A673 (cell line): Measurements from ENCODE around the gene NUP107. TPM values are rescaled to one million over a fixed set of nuclear protein-coding genes. Genes with fewer than 3 reads are reported as not detected.

Source experiments
- BruUV-seq: library from RNA; stranded (reverse); fragments of 400-500 nt; replicated peaks from 2 replicates; lab custom pipeline; 2021; lab: Mats Ljungman, UMichigan
- CTCF ChIA-PET: fragments of 300-600 bp; sonication (Branson Sonifier 250); formaldehyde crosslinking; loops from one replicate; lab custom pipeline; 2022; ENCODE audit warnings: antibody characterized with exemption; lab: Charles Lee
- POLR2A ChIA-PET: fragments of 300-600 bp; sonication (Branson Sonifier 250); formaldehyde crosslinking; loops from one replicate; lab custom pipeline; 2022; ENCODE audit warnings: antibody characterized with exemption; ENCODE audit not compliant: low non-redundant PET; lab: Charles Lee
- DNase-seq: peaks from one replicate; pipeline ENCODE4 v3.0.0-alpha.2; 2015; ENCODE audit warnings: low spot score
- H3K27ac ChIP-seq: fragments of 200-600 bp; sonication (generic); 2 replicates; pipeline ENCODE4 v1.5.1; 2016; ENCODE audit warnings: mixed run types, low read depth, mild to moderate bottlenecking, mixed read lengths, antibody characterized with exemption, low read length; ENCODE audit not compliant: poor library complexity, severe bottlenecking
- H3K27me3 ChIP-seq: fragments of 200-600 bp; sonication (generic); replicated peaks from 2 replicates; pipeline ENCODE4 v1.6.1; 2017; ENCODE audit warnings: mixed run types, low read depth, mild to moderate bottlenecking, mixed read lengths, antibody characterized with exemption, low read length; ENCODE audit not compliant: insufficient read depth, poor library complexity
- H3K36me3 ChIP-seq: fragments of 200-600 bp; sonication (generic); 2 replicates; pipeline ENCODE4 v1.6.1; 2016; ENCODE audit warnings: mixed run types, mild to moderate bottlenecking, mixed read lengths, antibody characterized with exemption, low read length; ENCODE audit not compliant: insufficient read depth, poor library complexity, severe bottlenecking
- H3K4me1 ChIP-seq: fragments of 200-600 bp; sonication (generic); 2 replicates; pipeline ENCODE4 v1.6.1; 2017; ENCODE audit warnings: mixed run types, mild to moderate bottlenecking, mixed read lengths, antibody characterized with exemption, low read length; ENCODE audit not compliant: insufficient read depth, poor library complexity, severe bottlenecking
- H3K4me3 ChIP-seq: fragments of 200-600 bp; sonication (generic); 2 replicates; pipeline ENCODE4 v1.5.1; 2016; ENCODE audit warnings: low read depth, mixed run types, mild to moderate bottlenecking, mixed read lengths, low read length; ENCODE audit not compliant: poor library complexity, severe bottlenecking
- H3K9me3 ChIP-seq: fragments of 200-600 bp; sonication (generic); 2 replicates; pipeline ENCODE4 v1.6.1; 2016; ENCODE audit warnings: mixed run types, low read depth, mild to moderate bottlenecking, mixed read lengths, antibody characterized with exemption, low read length; ENCODE audit not compliant: poor library complexity, severe bottlenecking
- EZH2 ChIP-seq: fragments of 200-600 bp; sonication (generic); IDR thresholded peaks from 2 replicates; pipeline ENCODE4 v1.6.1; 2017; ENCODE audit warnings: borderline replicate concordance, low read depth, mild to moderate bottlenecking, mixed read lengths, antibody characterized with exemption, low read length; ENCODE audit not compliant: poor library complexity, severe bottlenecking
- intact Hi-C: fragments of 100-400 bp; cut with micrococcal nuclease; formaldehyde crosslinking; loops from one replicate; pipeline ENCODE4 v1.10.0; 2022; ENCODE audit not compliant: unreplicated experiment
- total RNA-seq: library from RNA; stranded (reverse); gene quantifications from 2 replicates; pipeline ENCODE4 v1.2.3, GENCODE V29; 2021
- TF ChIP-seq, protein P1 (sequence below): fragments of 300-800, 200-600 bp; sonication (generic); conservative IDR thresholded peaks from 2 replicates; pipeline ENCODE4 v1.5.1; 2017; ENCODE audit warnings: low read depth, mild to moderate bottlenecking, antibody characterized with exemption, low read length, moderate library complexity, mixed read lengths

The NUP107 gene
- total RNA-seq, 1 experiment from 2014 or later: 127 TPM

DNA sequence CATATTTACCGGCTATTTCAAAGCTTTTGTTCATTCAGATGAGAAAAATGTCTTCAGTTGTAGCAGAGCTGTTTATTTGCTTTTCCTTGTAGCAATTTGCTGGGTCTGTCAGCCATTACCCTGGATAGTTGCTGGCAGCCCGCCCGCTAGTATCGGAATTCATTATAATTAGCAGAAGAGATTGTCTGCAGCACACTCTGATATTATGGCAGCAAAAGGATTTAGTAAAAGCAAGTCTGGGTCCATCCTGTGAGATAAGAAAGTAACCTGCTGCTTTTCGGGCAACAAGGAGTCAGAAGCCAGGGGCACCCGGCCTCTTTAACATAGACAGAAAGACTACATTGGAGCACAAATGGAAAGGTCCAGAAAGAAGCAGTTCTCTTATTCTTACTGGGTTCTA is 53.1 kb downstream of the NUP107 start:
- no TSS peak for BruUV-seq
- CTCF ChIA-PET: no interaction called here
- Histone ChIP-seq H3K27me3 (no peaks in the 10 kb centered on the region), H3K36me3 (peaks cover 33% of the 10 kb centered on the region), H3K9me3 (no peaks in the 10 kb centered on the region), H3K4me3 (no peak overlapping the region), H3K4me1 (no peaks in the 10 kb centered on the region), H3K27ac (no peak overlapping the region)
- POLR2A ChIA-PET: interaction anchor here (0.5 kb wide), 1 partner anchor 458 kb away, joined by 3 read pairs; no protein-coding TSS in a partner anchor
- no peak for DNase-seq
- TF ChIP-seq, protein P1, sequence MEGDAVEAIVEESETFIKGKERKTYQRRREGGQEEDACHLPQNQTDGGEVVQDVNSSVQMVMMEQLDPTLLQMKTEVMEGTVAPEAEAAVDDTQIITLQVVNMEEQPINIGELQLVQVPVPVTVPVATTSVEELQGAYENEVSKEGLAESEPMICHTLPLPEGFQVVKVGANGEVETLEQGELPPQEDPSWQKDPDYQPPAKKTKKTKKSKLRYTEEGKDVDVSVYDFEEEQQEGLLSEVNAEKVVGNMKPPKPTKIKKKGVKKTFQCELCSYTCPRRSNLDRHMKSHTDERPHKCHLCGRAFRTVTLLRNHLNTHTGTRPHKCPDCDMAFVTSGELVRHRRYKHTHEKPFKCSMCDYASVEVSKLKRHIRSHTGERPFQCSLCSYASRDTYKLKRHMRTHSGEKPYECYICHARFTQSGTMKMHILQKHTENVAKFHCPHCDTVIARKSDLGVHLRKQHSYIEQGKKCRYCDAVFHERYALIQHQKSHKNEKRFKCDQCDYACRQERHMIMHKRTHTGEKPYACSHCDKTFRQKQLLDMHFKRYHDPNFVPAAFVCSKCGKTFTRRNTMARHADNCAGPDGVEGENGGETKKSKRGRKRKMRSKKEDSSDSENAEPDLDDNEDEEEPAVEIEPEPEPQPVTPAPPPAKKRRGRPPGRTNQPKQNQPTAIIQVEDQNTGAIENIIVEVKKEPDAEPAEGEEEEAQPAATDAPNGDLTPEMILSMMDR: no peak
- TF ChIP-seq EZH2: no peak
- intact Hi-C loops: no loop called here

GRCh38 chr12:68743356-68743755 is 56.6 kb downstream of the NUP107 start:
- Histone ChIP-seq H3K36me3 (peaks cover 9% of the 10 kb centered on the region), H3K27me3 (no peaks in the 10 kb centered on the region), H3K9me3 (no peaks in the 10 kb centered on the region), H3K4me3 (no peak overlapping the region), H3K27ac (no peak overlapping the region), H3K4me1 (peaks cover 14% of the 10 kb centered on the region)
- intact Hi-C loops: no loop called here
- POLR2A ChIA-PET: no interaction called here
- no peak for TF ChIP-seq EZH2
- TF ChIP-seq, protein P1: no peak
- CTCF ChIA-PET: no interaction called here
- BruUV-seq: no TSS peak
- DNase-seq: no peak

DNA sequence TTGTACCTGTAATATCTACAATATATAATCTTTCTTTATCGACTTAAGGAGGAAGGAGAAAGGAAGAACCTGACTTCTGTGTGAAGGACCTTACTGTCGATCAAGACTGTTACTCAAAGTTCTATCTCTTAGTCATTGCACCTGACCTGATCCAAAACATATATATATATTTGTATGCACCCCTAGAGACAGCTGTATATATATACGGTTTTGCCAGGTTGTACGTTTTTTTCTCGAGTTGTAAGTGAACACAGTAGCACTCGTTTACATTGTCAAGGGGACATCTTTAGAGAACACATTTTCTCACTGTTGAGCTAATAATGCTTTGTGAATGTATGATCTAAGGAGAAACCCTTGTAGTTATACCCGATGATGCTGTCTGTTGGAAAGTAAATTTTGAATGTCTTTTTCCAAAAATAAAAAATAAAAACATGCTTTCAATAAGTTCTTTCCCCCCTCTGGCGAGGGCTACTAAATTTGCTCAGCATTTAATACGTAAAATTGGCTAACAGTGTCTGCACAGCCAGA is 58.7 kb downstream of the NUP107 start:
- CTCF ChIA-PET: no interaction called here
- intact Hi-C loops: no loop called here

More for the DNA sequence above, 58.7 kb downstream of the NUP107 start:
- H3K36me3 ChIP-seq: peaks cover 6% of the 10 kb centered on the region
- peak; percentile 7 for DNase-seq
- H3K27ac ChIP-seq: peak overlapping the region; percentile 73
- no peak for TF ChIP-seq EZH2
- POLR2A ChIA-PET: no interaction called here
- no peaks in the 10 kb centered on the region for H3K27me3 ChIP-seq
- peak overlapping the region; percentile 75 for H3K4me3 ChIP-seq
- no peaks in the 10 kb centered on the region for H3K9me3 ChIP-seq
- H3K4me1 ChIP-seq: peaks cover 14% of the 10 kb centered on the region
- BruUV-seq: no TSS peak
